NCI-H1092 treated with DMSO at 0.1 percent for 48 hours (cell line): ENCODE measurements around the gene SLC16A8.

ENCODE experiments used
- DNase-seq: peaks from one replicate; lab custom pipeline; 2025; lab: John Stamatoyannopoulos, UW

Gene SLC16A8

DNA sequence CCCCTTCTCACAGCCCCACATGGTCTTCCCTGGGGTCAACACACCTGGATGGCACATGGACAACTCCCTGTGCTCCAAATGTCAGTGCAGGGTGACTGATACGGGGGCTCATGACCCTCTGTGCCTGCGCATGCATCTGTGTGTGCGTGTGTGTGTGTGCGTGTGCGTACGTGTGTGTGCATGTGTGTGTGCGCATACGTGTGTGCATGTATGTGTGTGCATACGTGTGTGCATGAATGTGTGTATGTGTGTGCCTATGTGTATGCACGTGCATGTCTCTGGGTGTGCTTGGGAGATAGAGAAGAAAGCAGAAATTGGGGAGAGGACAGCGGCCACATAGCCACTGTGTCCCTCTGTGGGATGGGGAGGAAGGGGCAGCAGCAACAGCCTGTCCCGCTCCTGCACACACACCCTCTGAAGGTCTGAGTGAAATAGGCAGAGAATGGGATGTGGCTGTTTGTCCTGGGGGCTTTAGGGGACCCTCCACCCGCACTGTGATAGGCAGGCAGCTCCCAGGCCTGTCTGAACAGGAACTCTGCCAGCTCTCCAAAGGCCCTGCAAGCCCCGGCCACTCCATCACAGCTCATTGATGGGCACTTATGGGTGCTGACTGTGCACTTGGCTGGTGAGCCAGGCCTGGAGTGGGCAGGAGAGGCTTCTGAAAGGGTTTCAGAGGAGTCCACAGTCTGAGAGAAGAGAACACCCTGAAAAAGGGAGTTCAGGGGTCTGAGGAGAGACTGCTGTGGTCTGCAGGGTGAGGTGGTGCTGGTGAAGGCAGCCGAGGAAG is 55.4 kb downstream of the SLC16A8 start:
- DNase-seq, result peak; percentile 9
